Upper lobe of left lung (tissue), 4 donors: Measurements from ENCODE around the gene SLC6A17.

Experiments used
- EP300 ChIP-seq, 4 donors: sonication (generic); formaldehyde crosslinking; IDR thresholded peaks; one replicate each; pipeline ENCODE4 v1.5.1; 2017; ENCODE audit warnings: antibody characterized with exemption in 4 of 4, control low read depth in 2 of 4
- POLR2A ChIP-seq, 4 donors: fragments of 450-650 bp; IDR thresholded peaks; one replicate each; pipeline ENCODE4 v1.5.1; 2016 to 2017; ENCODE audit warnings: antibody characterized with exemption in 4 of 4, mild to moderate bottlenecking in 2 of 4
- POLR2AphosphoS5 ChIP-seq, 2 donors: sonication (generic); formaldehyde crosslinking; IDR thresholded peaks; one replicate each; pipeline ENCODE4 v1.5.1; 2017; ENCODE audit warnings: antibody characterized with exemption in 2 of 2
- TF ChIP-seq, protein P1 (sequence below), 6 experiments: fragments of 450-650 bp in 4 of 6; fragments of 200-600 bp in 2 of 6; sonication (generic) in 2 of 6; IDR thresholded peaks; one replicate each; pipeline ENCODE4 v1.5.1; 2016 to 2019; ENCODE audit warnings: antibody characterized with exemption in 6 of 6

DNA sequence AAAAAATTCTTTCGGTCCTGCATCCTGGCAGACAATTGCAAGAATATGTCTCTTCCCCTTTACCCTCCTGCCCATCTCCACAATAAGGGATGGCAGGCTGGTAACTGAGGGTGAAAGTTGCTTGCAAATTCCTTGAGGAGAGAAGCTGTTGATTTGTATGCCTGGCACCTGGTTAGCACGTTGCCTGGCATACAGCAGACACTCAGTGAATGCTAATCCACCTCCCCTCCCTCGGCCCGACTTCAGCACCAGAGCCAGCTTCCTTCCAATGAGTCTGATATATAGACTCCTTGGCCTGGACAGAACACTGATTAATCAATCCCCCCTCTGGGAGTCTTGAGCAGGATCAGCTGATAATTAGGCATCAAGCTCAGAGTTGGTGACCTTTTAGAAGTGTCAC, 99.0 kb downstream of the SLC6A17 start:
- TF ChIP-seq, protein P1, sequence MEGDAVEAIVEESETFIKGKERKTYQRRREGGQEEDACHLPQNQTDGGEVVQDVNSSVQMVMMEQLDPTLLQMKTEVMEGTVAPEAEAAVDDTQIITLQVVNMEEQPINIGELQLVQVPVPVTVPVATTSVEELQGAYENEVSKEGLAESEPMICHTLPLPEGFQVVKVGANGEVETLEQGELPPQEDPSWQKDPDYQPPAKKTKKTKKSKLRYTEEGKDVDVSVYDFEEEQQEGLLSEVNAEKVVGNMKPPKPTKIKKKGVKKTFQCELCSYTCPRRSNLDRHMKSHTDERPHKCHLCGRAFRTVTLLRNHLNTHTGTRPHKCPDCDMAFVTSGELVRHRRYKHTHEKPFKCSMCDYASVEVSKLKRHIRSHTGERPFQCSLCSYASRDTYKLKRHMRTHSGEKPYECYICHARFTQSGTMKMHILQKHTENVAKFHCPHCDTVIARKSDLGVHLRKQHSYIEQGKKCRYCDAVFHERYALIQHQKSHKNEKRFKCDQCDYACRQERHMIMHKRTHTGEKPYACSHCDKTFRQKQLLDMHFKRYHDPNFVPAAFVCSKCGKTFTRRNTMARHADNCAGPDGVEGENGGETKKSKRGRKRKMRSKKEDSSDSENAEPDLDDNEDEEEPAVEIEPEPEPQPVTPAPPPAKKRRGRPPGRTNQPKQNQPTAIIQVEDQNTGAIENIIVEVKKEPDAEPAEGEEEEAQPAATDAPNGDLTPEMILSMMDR (IDR thresholded peaks at IDR 0.05), result no peak
- TF ChIP-seq POLR2AphosphoS5 (IDR thresholded peaks at IDR 0.05) (no peak), EP300 (IDR thresholded peaks at IDR 0.05) (no peak), POLR2A (IDR thresholded peaks at IDR 0.05) (no peak)
